ENCODE measurements around the gene TEKT5.

- no peak for TF ChIP-seq CTCF (IDR thresholded peaks at IDR 0.05; ENCODE audit: low read depth, low read length)
- no peak for TF ChIP-seq EZH2phosphoT487 (IDR thresholded peaks at IDR 0.05; ENCODE audit: low read depth)
Observed at GRCh38 chr16:10661737-10662136, 33.0 kb downstream of the TEKT5 start.
